ENCODE results near the gene GTF2E1.

DNA sequence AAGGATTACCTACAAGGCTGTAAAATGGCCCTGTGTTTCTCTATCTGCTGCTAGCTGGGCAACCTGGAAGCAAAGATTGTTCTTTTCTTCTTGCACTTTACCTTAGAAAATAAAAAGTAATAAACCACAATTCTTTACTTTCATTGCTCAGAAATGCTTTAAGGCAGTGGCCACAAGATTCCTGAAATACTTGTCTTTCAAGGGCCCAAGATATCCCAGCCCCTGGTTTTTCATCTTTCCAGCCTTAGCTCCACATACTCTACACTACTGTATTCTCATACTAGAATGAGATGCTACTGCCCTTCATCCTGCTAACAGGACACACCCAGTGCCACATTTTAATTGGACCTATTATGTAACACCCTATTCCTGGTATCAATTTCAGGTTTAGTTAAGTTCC lies 78.9 kb downstream of the GTF2E1 start:
- TF ChIP-seq, protein P1, sequence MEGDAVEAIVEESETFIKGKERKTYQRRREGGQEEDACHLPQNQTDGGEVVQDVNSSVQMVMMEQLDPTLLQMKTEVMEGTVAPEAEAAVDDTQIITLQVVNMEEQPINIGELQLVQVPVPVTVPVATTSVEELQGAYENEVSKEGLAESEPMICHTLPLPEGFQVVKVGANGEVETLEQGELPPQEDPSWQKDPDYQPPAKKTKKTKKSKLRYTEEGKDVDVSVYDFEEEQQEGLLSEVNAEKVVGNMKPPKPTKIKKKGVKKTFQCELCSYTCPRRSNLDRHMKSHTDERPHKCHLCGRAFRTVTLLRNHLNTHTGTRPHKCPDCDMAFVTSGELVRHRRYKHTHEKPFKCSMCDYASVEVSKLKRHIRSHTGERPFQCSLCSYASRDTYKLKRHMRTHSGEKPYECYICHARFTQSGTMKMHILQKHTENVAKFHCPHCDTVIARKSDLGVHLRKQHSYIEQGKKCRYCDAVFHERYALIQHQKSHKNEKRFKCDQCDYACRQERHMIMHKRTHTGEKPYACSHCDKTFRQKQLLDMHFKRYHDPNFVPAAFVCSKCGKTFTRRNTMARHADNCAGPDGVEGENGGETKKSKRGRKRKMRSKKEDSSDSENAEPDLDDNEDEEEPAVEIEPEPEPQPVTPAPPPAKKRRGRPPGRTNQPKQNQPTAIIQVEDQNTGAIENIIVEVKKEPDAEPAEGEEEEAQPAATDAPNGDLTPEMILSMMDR (conservative IDR thresholded peaks at IDR 0.05), result no peak
- no peak for TF ChIP-seq EZH2 (IDR thresholded peaks at IDR 0.05; ENCODE audit: low read depth)

Measured in PC-9 (cell line).